Neutrophil (primary cell): ENCODE measurements around the gene CCNQ.

Source experiments
- H3K27ac ChIP-seq: fragments of 200-600 bp; sonication (generic); 2 replicates; pipeline ENCODE4 v1.5.1; 2016; ENCODE audit warnings: mild to moderate bottlenecking, moderate library complexity
- H3K27me3 ChIP-seq: fragments of 200-600 bp; sonication (generic); 2 replicates; pipeline ENCODE4 v1.6.0; 2016; ENCODE audit warnings: mild to moderate bottlenecking
- H3K36me3 ChIP-seq: fragments of 200-600 bp; sonication (generic); 2 replicates; pipeline ENCODE4 v1.5.1; 2017
- H3K4me1 ChIP-seq, 2 experiments: fragments of 200-600 bp in 1 of 2; sonication (generic) in 1 of 2; 1 replicate in 1 of 2; 2 replicates in 1 of 2; pipeline versions ENCODE4 v1.5.1 to v1.6.1; 2013 to 2016; ENCODE audit warnings: low read depth in 1 of 2, low read length in 1 of 2, mild to moderate bottlenecking in 1 of 2, moderate library complexity in 1 of 2; ENCODE audit not compliant: control insufficient read depth in 1 of 2, insufficient read depth in 1 of 2
- H3K4me3 ChIP-seq, 2 experiments: fragments of 200-600 bp in 1 of 2; sonication (generic) in 1 of 2; 1 replicate in 1 of 2; 2 replicates in 1 of 2; pipeline ENCODE4 v1.5.1; 2013 to 2016; ENCODE audit warnings: low read depth in 1 of 2, low read length in 1 of 2, mild to moderate bottlenecking in 1 of 2, moderate library complexity in 1 of 2
- H3K9me3 ChIP-seq: fragments of 200-600 bp; sonication (generic); 2 replicates; pipeline ENCODE4 v1.5.1; 2016
- CTCF ChIP-seq: fragments of 200-600 bp; sonication (generic); IDR thresholded peaks from 2 replicates; pipeline ENCODE4 v1.5.1; 2016; ENCODE audit warnings: antibody characterized with exemption

CCNQ gene

GRCh38 chrX:153593811-153594500, 5.0 kb downstream of the CCNQ start:
- no peaks in the 10 kb centered on the region for H3K9me3 ChIP-seq
- peaks cover 7 to 10% of the 10 kb centered on the region in 2 experiments for H3K4me1 ChIP-seq
- TF ChIP-seq CTCF, result no peak
- H3K27ac ChIP-seq, result no peak overlapping the region
- no peaks in the 10 kb centered on the region for H3K27me3 ChIP-seq
- no peak overlapping the region for H3K4me3 ChIP-seq
- peaks cover 54% of the 10 kb centered on the region for H3K36me3 ChIP-seq

GRCh38 chrX:153592966-153593688, 5.8 kb downstream of the CCNQ start:
- H3K27ac ChIP-seq, result no peak overlapping the region
- H3K4me3 ChIP-seq, result no peak overlapping the region
- H3K9me3 ChIP-seq, result no peaks in the 10 kb centered on the region
- peaks cover 62% of the 10 kb centered on the region for H3K36me3 ChIP-seq
- TF ChIP-seq CTCF, result no peak
- H3K27me3 ChIP-seq, result no peaks in the 10 kb centered on the region
- H3K4me1 ChIP-seq, result peaks cover 4 to 6% of the 10 kb centered on the region in 2 experiments

GRCh38 chrX:153592091-153592833, 6.7 kb downstream of the CCNQ start:
- no peak overlapping the region for H3K4me3 ChIP-seq
- no peak for TF ChIP-seq CTCF
- H3K27ac ChIP-seq, result no peak overlapping the region
- no peaks in the 10 kb centered on the region for H3K9me3 ChIP-seq
- no peaks in the 10 kb centered on the region for H3K4me1 ChIP-seq
- H3K27me3 ChIP-seq, result no peaks in the 10 kb centered on the region
- H3K36me3 ChIP-seq, result peaks cover 70% of the 10 kb centered on the region

GRCh38 chrX:153590961-153591956, 7.7 kb downstream of the CCNQ start:
- Histone ChIP-seq H3K27me3 (no peaks in the 10 kb centered on the region), H3K4me1 (no peaks in the 10 kb centered on the region), H3K36me3 (peaks cover 70% of the 10 kb centered on the region), H3K9me3 (no peaks in the 10 kb centered on the region), H3K27ac (no peak overlapping the region), H3K4me3 (no peak overlapping the region)
- no peak for TF ChIP-seq CTCF
